ENCODE measurements around the gene AMFR. TPM values are rescaled to one million over a fixed set of nuclear protein-coding genes. Genes with fewer than 3 reads are reported as not detected.

The AMFR gene
- total RNA-seq, 1 donor from 2014 or later: 65.2 TPM

DNA sequence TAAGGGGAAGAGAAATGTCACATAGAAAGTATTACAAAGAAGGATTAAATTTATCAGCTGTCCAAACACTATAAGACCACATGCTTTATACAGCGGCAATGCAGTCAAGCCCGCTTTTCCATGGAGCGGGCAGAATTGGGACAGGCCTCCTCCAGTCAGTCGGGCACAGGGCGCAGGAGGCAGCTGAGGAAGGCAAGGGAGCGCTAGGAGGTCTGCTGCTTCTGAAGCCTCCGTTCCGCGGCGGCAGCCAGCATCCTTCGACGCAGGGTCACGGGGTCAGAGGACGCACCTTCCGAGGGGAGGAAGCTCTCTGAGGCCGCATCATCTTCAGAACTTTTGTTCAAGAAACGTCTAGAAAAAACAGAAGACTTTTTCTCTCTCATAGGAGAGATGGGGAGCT lies 62.6 kb downstream of the AMFR start:
- intact Hi-C loops (cut with micrococcal nuclease): no loop called here
- TF ChIP-seq, protein P1, sequence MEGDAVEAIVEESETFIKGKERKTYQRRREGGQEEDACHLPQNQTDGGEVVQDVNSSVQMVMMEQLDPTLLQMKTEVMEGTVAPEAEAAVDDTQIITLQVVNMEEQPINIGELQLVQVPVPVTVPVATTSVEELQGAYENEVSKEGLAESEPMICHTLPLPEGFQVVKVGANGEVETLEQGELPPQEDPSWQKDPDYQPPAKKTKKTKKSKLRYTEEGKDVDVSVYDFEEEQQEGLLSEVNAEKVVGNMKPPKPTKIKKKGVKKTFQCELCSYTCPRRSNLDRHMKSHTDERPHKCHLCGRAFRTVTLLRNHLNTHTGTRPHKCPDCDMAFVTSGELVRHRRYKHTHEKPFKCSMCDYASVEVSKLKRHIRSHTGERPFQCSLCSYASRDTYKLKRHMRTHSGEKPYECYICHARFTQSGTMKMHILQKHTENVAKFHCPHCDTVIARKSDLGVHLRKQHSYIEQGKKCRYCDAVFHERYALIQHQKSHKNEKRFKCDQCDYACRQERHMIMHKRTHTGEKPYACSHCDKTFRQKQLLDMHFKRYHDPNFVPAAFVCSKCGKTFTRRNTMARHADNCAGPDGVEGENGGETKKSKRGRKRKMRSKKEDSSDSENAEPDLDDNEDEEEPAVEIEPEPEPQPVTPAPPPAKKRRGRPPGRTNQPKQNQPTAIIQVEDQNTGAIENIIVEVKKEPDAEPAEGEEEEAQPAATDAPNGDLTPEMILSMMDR (IDR thresholded peaks at IDR 0.05; ENCODE audit: borderline replicate concordance): no peak
- no peak overlapping the region for H3K27ac ChIP-seq (replicated peaks)
- H3K4me1 ChIP-seq: no peaks in the 10 kb centered on the region
- H3K27me3 ChIP-seq (ENCODE audit: low read depth): no peaks in the 10 kb centered on the region
- no peak for DNase-seq
- H3K4me3 ChIP-seq: no peak overlapping the region
- peaks cover 67% of the 10 kb centered on the region for H3K36me3 ChIP-seq
- no peaks in the 10 kb centered on the region for H3K9me3 ChIP-seq (replicated peaks)

DNA sequence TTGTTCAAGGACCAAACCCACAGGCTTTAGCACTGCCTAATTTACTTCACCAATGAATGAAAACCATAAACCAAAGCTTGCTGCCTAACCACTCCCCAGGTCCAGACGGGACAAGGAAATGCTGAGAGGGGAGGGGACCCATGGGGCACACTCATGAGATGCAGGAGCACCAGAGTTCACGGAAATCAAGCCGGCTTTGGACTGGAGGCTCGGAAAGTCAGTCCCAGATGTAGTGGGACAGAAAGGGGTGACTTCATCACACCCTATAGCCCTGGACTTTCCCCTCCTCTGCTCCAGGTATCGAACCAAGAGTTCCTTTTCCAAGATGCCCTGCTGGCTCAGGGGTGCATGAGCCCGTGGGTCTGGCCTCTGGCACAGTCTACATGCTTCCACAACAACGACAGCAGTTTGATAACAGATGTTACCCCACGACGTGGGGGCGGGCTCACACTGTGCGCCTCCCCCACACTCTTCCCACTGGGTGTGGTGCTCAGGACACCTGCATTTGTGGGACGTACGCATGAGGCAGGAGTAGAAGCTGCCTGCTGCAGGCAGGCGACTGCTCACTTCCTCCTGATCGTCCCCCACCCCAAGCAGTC lies 63.2 kb downstream of the AMFR start:
- no peak overlapping the region for H3K27ac ChIP-seq (replicated peaks)
- intact Hi-C loops (cut with micrococcal nuclease): no loop called here
- TF ChIP-seq, protein P1 (IDR thresholded peaks at IDR 0.05; ENCODE audit: borderline replicate concordance): no peak
- H3K27me3 ChIP-seq (ENCODE audit: low read depth): no peaks in the 10 kb centered on the region
- no peak overlapping the region for H3K4me3 ChIP-seq
- peaks cover 62% of the 10 kb centered on the region for H3K36me3 ChIP-seq
- H3K4me1 ChIP-seq: peaks cover 4% of the 10 kb centered on the region
- DNase-seq: no peak
- no peaks in the 10 kb centered on the region for H3K9me3 ChIP-seq (replicated peaks)

DNA sequence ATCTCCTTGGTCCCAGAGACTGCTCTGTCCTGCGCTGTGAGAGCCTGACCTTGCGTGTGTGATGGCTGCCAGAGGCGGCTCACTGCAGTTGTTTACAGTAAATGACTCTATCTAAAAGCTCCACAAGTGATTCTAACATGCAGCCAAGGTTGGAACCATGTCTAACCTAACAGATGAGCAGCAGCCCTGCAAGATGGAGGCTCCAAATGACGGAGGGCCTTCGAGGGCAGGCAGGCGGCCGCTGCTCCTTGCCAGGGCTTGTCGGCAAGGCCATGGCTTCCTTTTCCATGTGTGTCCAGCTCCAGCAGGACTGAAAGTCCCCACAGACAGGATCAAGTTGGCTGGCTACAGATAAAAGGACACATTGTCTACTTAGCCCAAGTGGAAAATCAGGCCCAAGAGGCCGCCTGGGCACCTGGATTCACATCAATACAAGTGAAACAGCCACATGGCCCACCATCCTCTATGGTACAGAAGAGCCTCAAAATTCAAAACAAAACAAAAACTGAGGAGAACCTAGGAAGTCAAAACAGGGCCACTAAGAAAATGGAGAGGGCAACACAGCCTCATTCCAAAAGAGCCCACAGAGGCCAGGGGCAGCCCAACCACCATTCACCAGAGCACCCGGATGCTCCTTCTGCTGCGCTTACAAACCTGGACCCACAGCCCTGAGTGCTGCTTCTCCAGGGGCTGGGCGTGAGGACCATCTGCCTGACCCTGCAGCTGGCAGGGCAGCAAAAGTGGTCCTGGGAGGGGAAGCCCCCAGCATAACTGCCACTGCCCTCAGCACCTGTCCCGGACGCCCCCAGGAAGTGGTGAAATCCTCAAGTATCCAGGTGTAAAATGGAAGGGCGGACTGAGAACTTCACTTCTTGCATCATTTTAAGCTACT lies 65.0 kb downstream of the AMFR start:
- Histone ChIP-seq H3K36me3 (peaks cover 46% of the 10 kb centered on the region), H3K27me3 (ENCODE audit: low read depth) (no peaks in the 10 kb centered on the region), H3K9me3 (replicated peaks) (no peaks in the 10 kb centered on the region), H3K27ac (replicated peaks) (no peak overlapping the region), H3K4me1 (peaks cover 18% of the 10 kb centered on the region), H3K4me3 (no peak overlapping the region)
- TF ChIP-seq, protein P1 (IDR thresholded peaks at IDR 0.05; ENCODE audit: borderline replicate concordance): no peak
- DNase-seq: no peak
- intact Hi-C loops (cut with micrococcal nuclease): no loop called here

DNA sequence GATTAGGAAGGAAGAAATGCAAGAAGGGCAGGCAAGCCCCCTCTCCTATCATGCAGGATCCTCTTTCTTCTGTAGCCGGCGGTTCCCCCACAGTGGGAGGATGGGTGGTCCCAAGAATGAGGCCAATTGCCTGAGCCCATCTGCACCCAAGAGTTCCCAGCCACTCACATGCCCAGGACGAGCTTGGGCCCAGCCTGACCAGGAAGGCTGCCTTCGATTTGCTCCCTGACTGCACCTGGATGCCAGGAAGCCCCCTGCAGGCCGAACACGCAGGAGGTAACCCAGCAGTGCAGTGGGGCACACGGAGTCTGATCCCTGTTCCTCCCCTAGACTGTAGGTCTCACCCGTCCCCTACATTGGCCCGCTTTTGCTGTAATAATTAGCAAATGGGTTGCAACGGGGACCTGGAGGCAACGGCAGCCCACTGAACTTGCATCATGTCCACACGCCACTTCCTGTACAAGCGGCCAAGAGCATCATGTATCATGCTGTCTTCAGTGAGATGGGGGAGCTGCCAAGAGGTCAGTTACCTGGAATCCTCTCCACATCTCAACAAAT lies 67.5 kb downstream of the AMFR start:
- peak; percentile 15 for DNase-seq
- Histone ChIP-seq H3K36me3 (peaks cover 21% of the 10 kb centered on the region), H3K4me3 (no peak overlapping the region), H3K9me3 (replicated peaks) (no peaks in the 10 kb centered on the region), H3K27me3 (ENCODE audit: low read depth) (no peaks in the 10 kb centered on the region), H3K27ac (replicated peaks) (peak overlapping the region; percentile 70), H3K4me1 (peaks cover 18% of the 10 kb centered on the region)
- TF ChIP-seq, protein P1 (IDR thresholded peaks at IDR 0.05; ENCODE audit: borderline replicate concordance): no peak
- intact Hi-C loops (cut with micrococcal nuclease): no loop called here

DNA sequence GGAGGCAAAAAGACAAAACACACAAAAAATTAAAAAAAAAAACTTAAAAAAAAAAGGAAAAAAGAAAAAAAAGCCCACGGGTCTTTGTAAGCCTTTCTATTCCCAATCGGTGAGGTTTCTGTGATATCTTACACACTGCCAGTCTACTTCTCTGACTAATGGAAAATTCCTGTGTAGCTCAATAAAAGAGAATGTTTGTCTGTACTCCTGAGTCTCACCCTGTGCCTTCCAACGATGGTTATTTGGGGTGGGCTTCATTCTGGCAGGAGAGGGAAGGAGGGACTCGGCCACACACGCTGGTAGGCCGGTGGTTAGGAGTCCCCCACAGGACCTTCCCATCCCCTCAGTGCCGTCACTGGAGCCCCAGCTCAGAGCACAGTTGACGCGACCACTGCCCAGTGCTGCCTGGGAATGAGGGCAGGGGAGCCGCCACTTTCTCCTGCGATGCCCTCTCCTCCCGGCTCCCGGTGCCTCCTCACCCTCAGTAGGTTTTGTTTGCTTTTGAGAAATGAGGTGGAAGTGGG lies 68.0 kb downstream of the AMFR start:
- Histone ChIP-seq H3K9me3 (replicated peaks) (no peaks in the 10 kb centered on the region), H3K4me1 (peaks cover 18% of the 10 kb centered on the region), H3K4me3 (peak overlapping the region; percentile 63), H3K27ac (replicated peaks) (peak overlapping the region; percentile 70), H3K36me3 (peaks cover 16% of the 10 kb centered on the region), H3K27me3 (ENCODE audit: low read depth) (no peaks in the 10 kb centered on the region)
- intact Hi-C loops (cut with micrococcal nuclease): no loop called here
- TF ChIP-seq, protein P1 (IDR thresholded peaks at IDR 0.05; ENCODE audit: borderline replicate concordance): no peak
- DNase-seq: peak; percentile 7
